Lower leg skin (tissue), 4 donors: Measurements from ENCODE around the gene PRRT1. TPM values are rescaled to one million over a fixed set of nuclear protein-coding genes. Genes with fewer than 3 reads are reported as not detected.

Source experiments
- DNase-seq, 2 donors: peaks; one replicate each; pipeline ENCODE4 v3.0.0-alpha.2; 2019; ENCODE audit warnings: low spot score in 2 of 2
- H3K4me3 ChIP-seq: fragments of 200-600 bp; sonication (generic); 2 replicates; pipeline ENCODE4 v1.5.1; 2017; ENCODE audit warnings: mild to moderate bottlenecking, low read depth; ENCODE audit not compliant: poor library complexity, severe bottlenecking
- CTCF ChIP-seq, 3 donors: fragments of 450-650 bp; IDR thresholded peaks; one replicate each; pipeline ENCODE4 v1.5.1; 2016; ENCODE audit warnings: antibody characterized with exemption in 3 of 3, mild to moderate bottlenecking in 3 of 3, moderate library complexity in 2 of 3
- POLR2A ChIP-seq, 2 donors: fragments of 450-650 bp; IDR thresholded peaks; one replicate each; pipeline ENCODE4 v1.6.1; 2016 to 2017; ENCODE audit warnings: antibody characterized with exemption in 2 of 2, mild to moderate bottlenecking in 1 of 2, moderate library complexity in 1 of 2
- WGBS, 2 donors: methylation state at CpG; one replicate each; pipeline ENCODE4 v1.1.5; 2018; 5-methylcytosine and 5-hydroxymethylcytosine counted together
- intact Hi-C: fragments of 100-400 bp; cut with DNase I; formaldehyde crosslinking; loops from one replicate; pipeline ENCODE4 v1.15.0; 2023; ENCODE audit warnings: low total_unique reads
- total RNA-seq, 4 donors: library from RNA; depleted of rRNA; stranded (reverse); fragments of >200 nt; gene quantifications; one replicate each; pipeline ENCODE4 v1.1.0, GENCODE V29; 2016

Gene PRRT1
- total RNA-seq, 4 donors from 2014 or later, result 0.56 to 2.6 (median 0.94) TPM

GRCh38 chr6:32129297-32130088 lies 22.2 kb downstream of the PRRT1 start:
- peak overlapping the region; percentile 53 for H3K4me3 ChIP-seq
- DNase-seq, result no peak
- 27 to 30% methylated on average over 22 of the region's 22 CpGs for WGBS, 2 donors
- TF ChIP-seq CTCF (IDR thresholded peaks at IDR 0.05) (no peak), POLR2A (IDR thresholded peaks at IDR 0.05) (no peak)
- intact Hi-C loops, result loop anchor here (10.0 kb wide), 1 partner anchor 65 kb away; the partner anchor contains the start of genes GPSM3 and PBX2

DNA sequence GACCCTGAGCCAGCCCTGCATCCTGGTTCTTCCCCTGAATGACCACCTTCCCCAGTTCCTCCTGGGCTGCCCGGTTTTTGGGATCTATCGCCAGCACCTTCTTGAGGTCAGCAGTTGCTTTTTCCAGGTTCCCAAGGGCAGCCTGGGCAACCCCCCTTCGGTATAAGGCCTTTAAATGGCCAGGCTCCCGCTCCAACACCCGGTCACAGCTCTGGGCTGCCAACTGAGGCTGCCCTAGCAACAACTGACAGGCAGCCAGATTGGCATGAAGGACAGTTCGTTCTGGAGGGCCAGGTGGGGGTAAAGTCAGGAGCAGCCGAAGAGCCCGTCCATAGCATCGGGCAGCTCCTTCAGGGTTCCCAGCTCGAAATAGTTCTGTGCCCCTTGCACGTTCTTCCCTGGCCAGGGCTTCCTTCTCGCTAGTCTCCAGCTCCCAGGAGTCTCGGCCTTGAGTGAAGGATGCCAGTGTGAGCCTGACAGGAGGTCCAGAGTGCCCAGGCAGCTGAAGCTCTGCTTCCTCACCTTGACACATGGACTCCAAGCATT lies 22.9 kb downstream of the PRRT1 start:
- peak in 1 of 2 donors; percentile 86 for DNase-seq
- intact Hi-C loops, result loop anchor here (10.0 kb wide), 1 partner anchor 66 kb away; the partner anchor contains the start of genes GPSM3 and PBX2
- 85 to 94% methylated on average over 10 to 13 of the region's 13 CpGs for WGBS, 2 donors
- no peak for TF ChIP-seq CTCF (IDR thresholded peaks at IDR 0.05)
- TF ChIP-seq POLR2A (IDR thresholded peaks at IDR 0.05), result no peak
- H3K4me3 ChIP-seq, result peak overlapping the region; percentile 53

- WGBS, 2 donors, result 1 to 2% methylated on average over 42 to 44 of the region's 44 CpGs
- no peak for TF ChIP-seq POLR2A (IDR thresholded peaks at IDR 0.05)
- TF ChIP-seq CTCF (IDR thresholded peaks at IDR 0.05), result no peak
- intact Hi-C loops, result loop anchor here (10.0 kb wide), 1 partner anchor 67 kb away; the partner anchor contains the start of genes GPSM3 and PBX2
Measured at GRCh38 chr6:32127717-32128592, 23.8 kb downstream of the PRRT1 start, which contains the start of gene ATF6B. Gene ATF6B (minus strand): TSS chr6:32128246. CDS start chr6:32128207, 39 bp downstream.

GRCh38 chr6:32127409-32127716 lies 24.4 kb downstream of the PRRT1 start:
- 3 to 6% methylated on average over 7 to 9 of the region's 9 CpGs for WGBS, 2 donors

More at GRCh38 chr6:32127717-32128592, 23.8 kb downstream of the PRRT1 start, which contains the start of gene ATF6B:
- H3K4me3 ChIP-seq, result peak within 1 kb of the TSS; percentile 80
- DNase-seq, result peak; percentile 99 to 100

More at GRCh38 chr6:32127409-32127716, 24.4 kb downstream of the PRRT1 start:
- intact Hi-C loops, result loop anchor here (10.0 kb wide), 1 partner anchor 67 kb away; the partner anchor contains the start of genes GPSM3 and PBX2
- DNase-seq, result no peak
- peak overlapping the region; percentile 80 for H3K4me3 ChIP-seq
- TF ChIP-seq CTCF (IDR thresholded peaks at IDR 0.05) (no peak), POLR2A (IDR thresholded peaks at IDR 0.05) (no peak)
